Body of pancreas (tissue), 4 donors: Measurements from ENCODE around the gene HOXB1.

Experiments
- POLR2A ChIP-seq, 3 donors: fragments of 450-650 bp; IDR thresholded peaks; one replicate each; pipeline ENCODE4 v1.6.1; 2016; ENCODE audit warnings: antibody characterized with exemption in 3 of 3, mild to moderate bottlenecking in 2 of 3
- TF ChIP-seq, protein P1 (sequence below), 7 experiments: fragments of 450-650 bp in 4 of 7; fragments of 200-600 bp in 3 of 7; sonication (generic) in 3 of 7; IDR thresholded peaks; one replicate each; pipeline ENCODE4 v1.5.1; 2016 to 2019; ENCODE audit warnings: antibody characterized with exemption in 7 of 7

DNA sequence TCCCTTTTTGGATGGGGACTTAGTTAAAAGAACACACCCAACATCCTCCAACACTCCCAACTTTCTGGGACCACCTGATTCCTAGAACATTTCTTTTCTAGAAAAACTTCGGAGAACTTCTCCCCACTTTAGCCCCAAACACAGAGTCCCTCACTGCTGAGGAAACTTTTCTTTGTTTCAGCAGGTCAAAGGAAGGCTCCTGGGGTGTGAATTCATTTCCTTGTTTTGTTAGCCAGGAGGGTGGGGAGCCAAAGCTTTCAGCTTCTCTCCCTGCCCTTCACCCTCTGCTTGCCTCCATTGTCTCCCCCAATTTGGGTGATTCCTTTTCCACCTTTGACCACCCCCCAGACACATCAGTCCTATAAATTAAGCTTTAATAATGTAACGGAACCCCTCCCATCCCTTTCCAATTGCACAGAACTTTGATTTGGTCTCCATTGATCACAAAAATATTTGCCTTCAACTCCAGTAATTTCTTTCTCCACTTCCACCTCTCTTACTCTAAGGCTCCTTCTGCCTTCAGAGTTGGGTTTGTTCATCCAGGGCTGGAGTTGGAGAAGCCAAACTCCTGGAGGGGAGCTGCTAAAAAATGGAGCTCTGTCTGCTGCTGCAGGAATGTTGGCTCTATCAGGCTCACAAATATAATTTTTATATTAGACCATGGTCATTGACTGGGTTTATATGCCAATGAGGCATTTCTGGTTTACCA lies 37.0 kb upstream of the HOXB1 start:
- TF ChIP-seq, protein P1, sequence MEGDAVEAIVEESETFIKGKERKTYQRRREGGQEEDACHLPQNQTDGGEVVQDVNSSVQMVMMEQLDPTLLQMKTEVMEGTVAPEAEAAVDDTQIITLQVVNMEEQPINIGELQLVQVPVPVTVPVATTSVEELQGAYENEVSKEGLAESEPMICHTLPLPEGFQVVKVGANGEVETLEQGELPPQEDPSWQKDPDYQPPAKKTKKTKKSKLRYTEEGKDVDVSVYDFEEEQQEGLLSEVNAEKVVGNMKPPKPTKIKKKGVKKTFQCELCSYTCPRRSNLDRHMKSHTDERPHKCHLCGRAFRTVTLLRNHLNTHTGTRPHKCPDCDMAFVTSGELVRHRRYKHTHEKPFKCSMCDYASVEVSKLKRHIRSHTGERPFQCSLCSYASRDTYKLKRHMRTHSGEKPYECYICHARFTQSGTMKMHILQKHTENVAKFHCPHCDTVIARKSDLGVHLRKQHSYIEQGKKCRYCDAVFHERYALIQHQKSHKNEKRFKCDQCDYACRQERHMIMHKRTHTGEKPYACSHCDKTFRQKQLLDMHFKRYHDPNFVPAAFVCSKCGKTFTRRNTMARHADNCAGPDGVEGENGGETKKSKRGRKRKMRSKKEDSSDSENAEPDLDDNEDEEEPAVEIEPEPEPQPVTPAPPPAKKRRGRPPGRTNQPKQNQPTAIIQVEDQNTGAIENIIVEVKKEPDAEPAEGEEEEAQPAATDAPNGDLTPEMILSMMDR (IDR thresholded peaks at IDR 0.05): no peak
- no peak for TF ChIP-seq POLR2A (IDR thresholded peaks at IDR 0.05)
